GM12874 (cell line): ENCODE results near the gene VSTM4.

Source experiments
- TF ChIP-seq, protein P1 (sequence below): IDR thresholded peaks from 2 replicates; pipeline ENCODE4 v1.5.1; 2011; ENCODE audit warnings: low read depth, mild to moderate bottlenecking, control low read depth, low read length, moderate library complexity; ENCODE audit not compliant: insufficient read depth

Gene VSTM4

GRCh38 chr10:49152037-49152436 is 36.7 kb upstream of the VSTM4 start:
- TF ChIP-seq, protein P1, sequence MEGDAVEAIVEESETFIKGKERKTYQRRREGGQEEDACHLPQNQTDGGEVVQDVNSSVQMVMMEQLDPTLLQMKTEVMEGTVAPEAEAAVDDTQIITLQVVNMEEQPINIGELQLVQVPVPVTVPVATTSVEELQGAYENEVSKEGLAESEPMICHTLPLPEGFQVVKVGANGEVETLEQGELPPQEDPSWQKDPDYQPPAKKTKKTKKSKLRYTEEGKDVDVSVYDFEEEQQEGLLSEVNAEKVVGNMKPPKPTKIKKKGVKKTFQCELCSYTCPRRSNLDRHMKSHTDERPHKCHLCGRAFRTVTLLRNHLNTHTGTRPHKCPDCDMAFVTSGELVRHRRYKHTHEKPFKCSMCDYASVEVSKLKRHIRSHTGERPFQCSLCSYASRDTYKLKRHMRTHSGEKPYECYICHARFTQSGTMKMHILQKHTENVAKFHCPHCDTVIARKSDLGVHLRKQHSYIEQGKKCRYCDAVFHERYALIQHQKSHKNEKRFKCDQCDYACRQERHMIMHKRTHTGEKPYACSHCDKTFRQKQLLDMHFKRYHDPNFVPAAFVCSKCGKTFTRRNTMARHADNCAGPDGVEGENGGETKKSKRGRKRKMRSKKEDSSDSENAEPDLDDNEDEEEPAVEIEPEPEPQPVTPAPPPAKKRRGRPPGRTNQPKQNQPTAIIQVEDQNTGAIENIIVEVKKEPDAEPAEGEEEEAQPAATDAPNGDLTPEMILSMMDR: no peak

GRCh38 chr10:49151481-49151880 is 36.2 kb upstream of the VSTM4 start:
- TF ChIP-seq, protein P1: no peak

GRCh38 chr10:49151025-49151445 is 35.7 kb upstream of the VSTM4 start:
- TF ChIP-seq, protein P1: no peak

GRCh38 chr10:49150426-49150825 is 35.1 kb upstream of the VSTM4 start:
- TF ChIP-seq, protein P1: no peak

GRCh38 chr10:49149881-49150280 is 34.6 kb upstream of the VSTM4 start:
- TF ChIP-seq, protein P1: no peak

DNA sequence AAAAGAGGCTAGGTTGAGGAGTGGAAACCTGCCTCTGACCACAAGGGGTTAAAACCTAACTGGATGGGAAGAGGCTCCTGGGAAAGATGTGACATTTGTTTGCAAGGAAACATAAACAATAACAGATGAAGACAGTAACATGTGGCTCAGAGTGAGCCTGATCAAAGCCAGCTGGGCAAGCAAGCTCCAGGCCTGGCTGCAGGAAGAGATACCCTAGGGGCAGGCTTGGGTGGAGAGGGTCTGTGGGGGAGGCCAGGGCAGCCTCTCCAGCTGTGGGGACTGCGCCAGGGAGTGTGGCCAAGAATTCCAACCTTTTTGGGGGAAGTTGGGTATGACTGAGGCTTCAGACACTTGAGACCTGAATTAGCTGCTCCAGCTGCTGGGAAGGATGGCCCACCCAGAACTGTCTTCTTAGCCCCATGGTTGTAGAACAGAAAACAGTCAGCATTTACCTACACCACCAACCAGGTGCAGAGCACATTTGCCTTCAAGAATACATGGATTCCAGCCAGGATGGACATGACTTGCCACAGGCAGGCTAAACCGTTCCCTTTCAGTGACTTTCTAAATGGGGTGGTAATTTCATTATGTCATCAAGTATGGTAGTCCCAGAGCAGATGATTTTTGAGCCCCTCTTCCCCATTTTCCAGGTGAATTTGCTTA is 28.9 kb upstream of the VSTM4 start:
- TF ChIP-seq, protein P1: no peak

DNA sequence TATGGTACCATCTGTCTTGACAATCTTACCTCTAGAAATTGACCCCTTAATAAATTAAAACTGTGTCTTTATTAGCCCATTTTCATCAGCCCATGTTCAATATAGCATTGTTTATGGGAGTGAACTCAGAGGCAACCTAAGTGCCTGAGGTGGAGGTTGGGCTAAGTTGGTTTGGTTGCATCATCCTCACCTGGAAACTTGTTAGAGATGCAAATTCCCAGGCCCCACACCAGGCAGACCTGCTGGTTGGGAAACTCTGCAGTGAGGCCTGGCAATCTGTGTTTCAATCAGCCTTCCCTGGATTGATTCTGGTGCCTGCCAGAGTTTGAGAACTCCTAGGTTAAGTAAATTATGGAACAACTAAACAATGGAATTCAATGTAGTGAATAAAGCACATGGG is 27.9 kb upstream of the VSTM4 start:
- TF ChIP-seq, protein P1: no peak
